NCI-H2029 treated with DMSO at 0.1 percent for 48 hours (cell line): ENCODE measurements around the gene RBKS.

Experiments used
- DNase-seq: peaks from one replicate; lab custom pipeline; 2025; lab: John Stamatoyannopoulos, UW

Gene RBKS

GRCh38 chr2:27890146-27890923 is at the start of gene RBKS, which contains the start of gene BABAM2:
Gene RBKS (minus strand): TSS chr2:27890387. CDS start chr2:27890345, 42 bp downstream.
Gene BABAM2 (plus strand): TSS chr2:27890729. CDS start chr2:27894557, 3,828 bp downstream.
- peak; percentile 49 for DNase-seq

GRCh38 chr2:27935026-27935425 is 44.8 kb upstream of the RBKS start:
- no peak for DNase-seq

GRCh38 chr2:27932396-27932795 is 42.2 kb upstream of the RBKS start:
- DNase-seq = no peak

GRCh38 chr2:27931361-27931950 is 41.3 kb upstream of the RBKS start:
- DNase-seq = no peak

- no peak for DNase-seq
These were observed 39.8 kb upstream of the RBKS start for GRCh38 chr2:27929916-27930486.

GRCh38 chr2:27925766-27926472 is 35.7 kb upstream of the RBKS start:
- DNase-seq = no peak

GRCh38 chr2:27922842-27923241 is 32.7 kb upstream of the RBKS start:
- no peak for DNase-seq

- no peak for DNase-seq
These were observed 31.8 kb upstream of the RBKS start for GRCh38 chr2:27921880-27922547.

- no peak for DNase-seq
These were observed 31.2 kb upstream of the RBKS start for GRCh38 chr2:27921424-27921823.

- peak; percentile 19 for DNase-seq
These were observed 30.1 kb upstream of the RBKS start for GRCh38 chr2:27920148-27920885.

GRCh38 chr2:27916293-27916995 is 26.3 kb upstream of the RBKS start:
- DNase-seq = no peak

- DNase-seq = peak; percentile 5
These were observed 25.7 kb upstream of the RBKS start for GRCh38 chr2:27915874-27916273.

GRCh38 chr2:27915191-27915590 is 25.0 kb upstream of the RBKS start:
- DNase-seq = no peak

- no peak for DNase-seq
These were observed 24.6 kb upstream of the RBKS start for GRCh38 chr2:27914805-27915175.

GRCh38 chr2:27914041-27914804 is 24.0 kb upstream of the RBKS start:
- DNase-seq = no peak

GRCh38 chr2:27912512-27912911 is 22.3 kb upstream of the RBKS start:
- DNase-seq = no peak

- DNase-seq = no peak
These were observed 21.4 kb upstream of the RBKS start for GRCh38 chr2:27911458-27912210.

GRCh38 chr2:27909901-27910300 is 19.7 kb upstream of the RBKS start:
- DNase-seq = no peak

GRCh38 chr2:27907547-27907946 is 17.4 kb upstream of the RBKS start:
- DNase-seq = no peak
